Measurements from ENCODE around the gene GP1BB. TPM values are rescaled to one million over a fixed set of nuclear protein-coding genes. Genes with fewer than 3 reads are reported as not detected.

The GP1BB gene
- total RNA-seq, 2 donors from 2014 or later = 6.8 to 60.3 TPM

DNA sequence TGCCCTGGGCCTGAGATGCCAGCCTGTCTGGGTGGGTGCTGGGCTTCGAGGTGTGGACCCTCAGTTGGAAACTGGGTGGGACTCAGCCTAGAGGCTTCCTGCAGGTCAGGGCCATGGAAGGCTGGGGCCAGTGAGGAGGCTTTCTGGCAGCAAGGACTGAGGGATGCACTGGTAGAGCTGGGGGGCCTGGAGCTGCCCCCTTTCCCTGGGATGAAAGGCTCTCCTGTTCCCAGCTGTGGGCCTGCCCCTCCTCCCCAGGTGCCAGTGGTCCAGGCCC, 6.6 kb upstream of the GP1BB start:
- intact Hi-C loops (cut with DNase I) = no loop called here
- WGBS = 100% methylated on average over 1 of the region's 1 CpG

DNA sequence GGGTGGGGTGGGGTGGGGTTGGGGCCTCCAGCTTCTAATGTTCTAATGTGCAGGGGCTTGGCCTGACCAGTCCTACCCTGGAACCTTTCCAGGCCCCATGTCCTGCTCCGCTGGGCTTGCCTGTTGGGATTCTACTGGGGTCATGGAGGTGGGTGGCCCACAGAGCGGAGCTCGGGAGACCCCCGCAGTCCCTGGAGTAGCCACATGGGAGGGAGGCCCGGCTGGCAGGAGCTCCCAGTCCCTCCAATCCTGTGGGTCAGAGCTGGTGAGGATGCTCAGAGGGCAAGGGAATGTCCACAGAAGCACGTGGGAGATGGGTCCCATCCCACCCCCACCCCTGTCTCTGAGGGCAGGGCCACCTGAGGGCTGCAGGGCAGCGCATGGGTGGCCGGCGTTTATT, 6.2 kb upstream of the GP1BB start:
- H3K36me3 ChIP-seq = no peaks in the 10 kb centered on the region
- TF ChIP-seq POLR2A (IDR thresholded peaks at IDR 0.05) = no peak
- TF ChIP-seq, protein P1, sequence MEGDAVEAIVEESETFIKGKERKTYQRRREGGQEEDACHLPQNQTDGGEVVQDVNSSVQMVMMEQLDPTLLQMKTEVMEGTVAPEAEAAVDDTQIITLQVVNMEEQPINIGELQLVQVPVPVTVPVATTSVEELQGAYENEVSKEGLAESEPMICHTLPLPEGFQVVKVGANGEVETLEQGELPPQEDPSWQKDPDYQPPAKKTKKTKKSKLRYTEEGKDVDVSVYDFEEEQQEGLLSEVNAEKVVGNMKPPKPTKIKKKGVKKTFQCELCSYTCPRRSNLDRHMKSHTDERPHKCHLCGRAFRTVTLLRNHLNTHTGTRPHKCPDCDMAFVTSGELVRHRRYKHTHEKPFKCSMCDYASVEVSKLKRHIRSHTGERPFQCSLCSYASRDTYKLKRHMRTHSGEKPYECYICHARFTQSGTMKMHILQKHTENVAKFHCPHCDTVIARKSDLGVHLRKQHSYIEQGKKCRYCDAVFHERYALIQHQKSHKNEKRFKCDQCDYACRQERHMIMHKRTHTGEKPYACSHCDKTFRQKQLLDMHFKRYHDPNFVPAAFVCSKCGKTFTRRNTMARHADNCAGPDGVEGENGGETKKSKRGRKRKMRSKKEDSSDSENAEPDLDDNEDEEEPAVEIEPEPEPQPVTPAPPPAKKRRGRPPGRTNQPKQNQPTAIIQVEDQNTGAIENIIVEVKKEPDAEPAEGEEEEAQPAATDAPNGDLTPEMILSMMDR (IDR thresholded peaks at IDR 0.05) = no peak
- no peak for TF ChIP-seq POLR2AphosphoS5 (IDR thresholded peaks at IDR 0.05)
- no peak overlapping the region for H3K4me3 ChIP-seq
- 84% methylated on average over 7 of the region's 9 CpGs for WGBS
- peaks cover 5% of the 10 kb centered on the region for H3K4me1 ChIP-seq (replicated peaks)
- H3K27ac ChIP-seq = no peak overlapping the region
- no peaks in the 10 kb centered on the region for H3K9me3 ChIP-seq
- no peak for DNase-seq (ENCODE audit: low spot score)
- intact Hi-C loops (cut with DNase I) = no loop called here
- H3K27me3 ChIP-seq (replicated peaks; ENCODE audit: insufficient read depth) = no peaks in the 10 kb centered on the region

More for the DNA sequence above, 6.6 kb upstream of the GP1BB start:
- no peaks in the 10 kb centered on the region for H3K27me3 ChIP-seq (replicated peaks; ENCODE audit: insufficient read depth)
- H3K4me1 ChIP-seq (replicated peaks) = peaks cover 5% of the 10 kb centered on the region
- TF ChIP-seq POLR2A (IDR thresholded peaks at IDR 0.05) = no peak
- H3K4me3 ChIP-seq = no peak overlapping the region
- no peak overlapping the region for H3K27ac ChIP-seq
- H3K9me3 ChIP-seq = no peaks in the 10 kb centered on the region
- no peaks in the 10 kb centered on the region for H3K36me3 ChIP-seq
- no peak for DNase-seq (ENCODE audit: low spot score)

DNA sequence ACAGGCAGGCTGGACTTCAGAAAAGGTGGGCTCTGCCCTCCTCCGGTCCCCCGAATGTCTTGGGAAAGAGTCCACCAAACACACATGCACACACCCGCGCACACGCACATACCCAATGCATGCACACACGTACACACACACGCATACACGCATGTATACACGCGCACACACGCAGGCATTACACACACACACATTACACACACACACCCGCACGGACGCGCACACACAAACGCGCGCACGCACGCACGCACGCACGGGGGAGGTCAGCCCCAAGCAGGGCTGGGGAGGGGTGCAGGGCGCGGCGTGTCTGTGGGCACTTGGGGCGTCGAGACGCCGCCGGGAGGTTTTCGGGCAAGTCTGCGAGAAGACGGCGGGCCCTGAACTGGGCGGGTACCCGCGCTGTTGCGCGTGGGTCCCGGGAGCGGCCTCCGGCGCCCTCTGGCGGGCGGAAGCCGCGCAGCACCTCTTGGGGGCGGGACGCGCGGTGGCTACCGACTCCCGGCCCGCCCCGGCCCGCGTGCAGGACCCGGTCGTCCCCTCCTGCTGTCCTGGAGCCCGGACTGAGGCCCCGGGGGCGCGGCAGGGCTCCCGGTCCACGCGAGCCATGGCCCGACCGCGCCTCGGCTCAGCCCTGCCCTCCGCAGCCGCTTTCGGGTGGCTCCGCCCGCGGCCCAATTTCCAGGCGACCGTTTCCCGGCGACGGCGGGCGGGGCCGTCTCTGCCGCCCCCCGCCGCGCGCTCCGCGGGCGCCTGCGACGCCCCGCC, 5.5 kb upstream of the GP1BB start:
- H3K9me3 ChIP-seq = no peaks in the 10 kb centered on the region
- H3K27me3 ChIP-seq (replicated peaks; ENCODE audit: insufficient read depth) = no peaks in the 10 kb centered on the region
- peak; percentile 60 for DNase-seq (ENCODE audit: low spot score)
- WGBS = 8% methylated on average over 66 of the region's 96 CpGs
- TF ChIP-seq POLR2A (IDR thresholded peaks at IDR 0.05) (no peak), POLR2AphosphoS5 (IDR thresholded peaks at IDR 0.05) (no peak)
- TF ChIP-seq, protein P1 (IDR thresholded peaks at IDR 0.05) = peak; percentile 95 to 98 (median 97)
- H3K36me3 ChIP-seq = no peaks in the 10 kb centered on the region
- peaks cover 5% of the 10 kb centered on the region for H3K4me1 ChIP-seq (replicated peaks)
- intact Hi-C loops (cut with DNase I) = no loop called here
- H3K27ac ChIP-seq = peak overlapping the region in 1 of 2 donors; percentile 25
- peak overlapping the region; percentile 43 to 50 for H3K4me3 ChIP-seq

DNA sequence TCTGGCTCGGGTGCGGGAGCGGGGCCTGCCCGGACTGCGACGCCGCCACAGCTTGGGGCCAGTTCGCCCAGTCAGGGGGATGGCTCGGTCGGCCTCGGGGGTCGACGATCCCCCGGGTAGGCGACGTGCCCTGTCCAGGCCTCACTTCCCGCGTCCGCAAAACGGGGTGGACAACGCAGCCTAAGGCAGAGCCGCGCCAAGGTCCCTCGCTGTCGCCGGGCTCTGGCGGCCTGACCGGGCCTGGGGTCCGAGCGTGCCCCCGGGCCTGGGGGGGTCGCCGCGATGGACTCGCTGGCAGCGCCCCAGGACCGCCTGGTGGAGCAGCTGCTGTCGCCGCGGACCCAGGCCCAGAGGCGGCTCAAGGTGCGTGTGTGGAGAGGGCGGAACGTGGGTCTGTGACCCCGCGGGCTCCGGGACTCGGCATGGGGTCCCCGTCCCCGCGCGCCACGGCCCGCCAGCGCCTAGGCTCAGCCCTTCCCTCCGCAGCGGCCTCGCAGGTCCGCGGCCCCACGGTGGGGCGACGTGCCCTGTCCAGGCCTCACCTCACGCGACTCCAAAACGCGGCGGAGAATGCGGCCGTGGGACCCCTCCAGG, 4.8 kb upstream of the GP1BB start:
- intact Hi-C loops (cut with DNase I) = no loop called here
- H3K4me1 ChIP-seq (replicated peaks) = peaks cover 7% of the 10 kb centered on the region

DNA sequence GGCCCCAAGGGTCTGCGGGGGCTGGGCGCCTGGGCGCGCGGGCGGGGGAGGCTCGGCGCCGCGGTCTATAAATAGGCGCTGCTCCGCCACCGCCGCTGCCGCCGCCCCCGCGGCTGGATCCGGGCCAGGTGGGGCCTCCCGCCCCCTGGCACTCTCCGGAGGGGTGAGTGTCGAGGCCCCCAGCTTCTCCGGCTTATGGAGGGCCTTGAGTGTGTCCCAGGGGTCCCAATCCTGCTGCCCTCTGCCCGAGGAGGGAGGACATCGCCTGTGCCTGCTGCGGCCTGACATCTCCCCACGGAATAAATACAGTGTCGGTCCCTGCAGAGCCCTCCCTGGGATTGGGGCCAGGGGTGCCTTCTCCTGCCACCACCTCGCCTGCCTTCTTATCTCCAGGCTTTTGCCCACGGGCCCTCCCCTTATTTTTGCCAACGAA, 4.3 kb upstream of the GP1BB start:
- peak overlapping the region in 1 of 2 donors; percentile 49 for H3K27ac ChIP-seq

More for the DNA sequence above, 4.8 kb upstream of the GP1BB start:
- WGBS = under 1% methylated on average over 25 of the region's 70 CpGs
- Histone ChIP-seq H3K9me3 (no peaks in the 10 kb centered on the region), H3K36me3 (no peaks in the 10 kb centered on the region), H3K4me3 (peak overlapping the region; percentile 43 to 50), H3K27me3 (replicated peaks; ENCODE audit: insufficient read depth) (no peaks in the 10 kb centered on the region), H3K27ac (peak overlapping the region; percentile 25 to 49)
- DNase-seq (ENCODE audit: low spot score) = no peak
- TF ChIP-seq, protein P1 (IDR thresholded peaks at IDR 0.05) = no peak
- no peak for TF ChIP-seq POLR2AphosphoS5 (IDR thresholded peaks at IDR 0.05)
- no peak for TF ChIP-seq POLR2A (IDR thresholded peaks at IDR 0.05)

More for the DNA sequence above, 4.3 kb upstream of the GP1BB start:
- Histone ChIP-seq H3K4me1 (replicated peaks) (peaks cover 7% of the 10 kb centered on the region), H3K36me3 (no peaks in the 10 kb centered on the region), H3K9me3 (no peaks in the 10 kb centered on the region), H3K27me3 (replicated peaks; ENCODE audit: insufficient read depth) (no peaks in the 10 kb centered on the region), H3K4me3 (peak overlapping the region; percentile 43 to 50)
- intact Hi-C loops (cut with DNase I) = no loop called here
- DNase-seq (ENCODE audit: low spot score) = no peak
- TF ChIP-seq POLR2A (IDR thresholded peaks at IDR 0.05) = no peak
- TF ChIP-seq, protein P1 (IDR thresholded peaks at IDR 0.05) = no peak
- WGBS = 81% methylated on average over 6 of the region's 31 CpGs

Data from prostate gland (tissue), 2 donors.